Fibroblast of lung (primary cell): ENCODE data around the gene DSG2. TPM values are rescaled to one million over a fixed set of nuclear protein-coding genes. Genes with fewer than 3 reads are reported as not detected.

ENCODE experiments used
- DNase-seq, 2 donors: peaks; one replicate each; pipeline versions ENCODE4 v3.0.0 to v3.0.0-alpha.2; 2010; ENCODE audit warnings: low read depth in 2 of 2
- H2AFZ ChIP-seq: 2 replicates; pipeline ENCODE4 v1.5.1; 2012; ENCODE audit warnings: low read length, control low read depth, inconsistent platforms
- H3K27ac ChIP-seq: 2 replicates; pipeline ENCODE4 v1.5.1; 2011; ENCODE audit warnings: low read length, control low read depth; ENCODE audit not compliant: insufficient read depth
- H3K27me3 ChIP-seq: 2 replicates; pipeline ENCODE4 v1.5.1; 2011; ENCODE audit warnings: mild to moderate bottlenecking, low read length; ENCODE audit not compliant: control insufficient read depth, insufficient read depth
- H3K36me3 ChIP-seq: 2 replicates; pipeline ENCODE4 v1.5.1; 2011; ENCODE audit warnings: low read length; ENCODE audit not compliant: control insufficient read depth, insufficient read depth
- H3K4me1 ChIP-seq: 2 replicates; pipeline ENCODE4 v1.5.1; 2011; ENCODE audit warnings: low read length; ENCODE audit not compliant: control insufficient read depth, insufficient read depth; ENCODE audit errors: extremely low read depth
- H3K4me2 ChIP-seq: 2 replicates; pipeline ENCODE4 v1.5.1; 2011; ENCODE audit warnings: low read length, control low read depth; ENCODE audit not compliant: insufficient read depth; ENCODE audit errors: extremely low read depth
- H3K4me3 ChIP-seq, 4 experiments: fragments of 200-600 bp in 1 of 4; sonication (generic) in 1 of 4; replicated peaks in 1 of 4; 2 replicates each; pipeline ENCODE4 v1.5.1; 2011 to 2016; ENCODE audit warnings: low read length in 4 of 4, low read depth in 3 of 4, mild to moderate bottlenecking in 3 of 4, control low read depth in 2 of 4, inconsistent platforms in 1 of 4, mixed read lengths in 1 of 4; ENCODE audit not compliant: insufficient read depth in 1 of 4; ENCODE audit errors: control extremely low read depth in 1 of 4
- H3K79me2 ChIP-seq: 2 replicates; pipeline ENCODE4 v1.5.1; 2012; ENCODE audit warnings: mild to moderate bottlenecking, low read length, inconsistent platforms; ENCODE audit not compliant: control insufficient read depth, insufficient read depth
- H3K9ac ChIP-seq: 2 replicates; pipeline ENCODE4 v1.5.1; 2011; ENCODE audit warnings: mild to moderate bottlenecking, low read length, control low read depth; ENCODE audit not compliant: insufficient read depth
- H3K9me3 ChIP-seq: 2 replicates; pipeline ENCODE4 v1.5.1; 2012; ENCODE audit warnings: low read depth, low read length; ENCODE audit not compliant: control insufficient read depth, insufficient read depth
- H4K20me1 ChIP-seq: 2 replicates; pipeline ENCODE4 v1.5.1; 2011; ENCODE audit warnings: low read length; ENCODE audit not compliant: control insufficient read depth, insufficient read depth; ENCODE audit errors: extremely low read depth
- EZH2 ChIP-seq: IDR thresholded peaks from 2 replicates; pipeline ENCODE4 v1.5.1; 2012; ENCODE audit warnings: low read length, control low read depth, mild to moderate bottlenecking; ENCODE audit errors: missing control alignments
- polyA plus RNA-seq, 2 donors: library from polyadenylated mRNA; depleted of rRNA in 1 of 2; stranded (reverse) in 1 of 2; unstranded in 1 of 2; fragments of >200 nt; gene quantifications; 2 replicates each; pipeline ENCODE4 v1.2.1, GENCODE V29; 2011 to 2012; ENCODE audit warnings: missing spikeins in 1 of 2
- total RNA-seq: library from RNA; depleted of rRNA; stranded (reverse); fragments of >200 nt; gene quantifications from 2 replicates; pipeline ENCODE4 v1.2.1, GENCODE V29; 2014
- TF ChIP-seq, protein P1 (sequence below), 2 donors: IDR thresholded peaks in 1 of 2; conservative IDR thresholded peaks in 1 of 2; 1 replicate in 1 of 2; 2 replicates in 1 of 2; pipeline ENCODE4 v1.5.1; 2011 to 2012; ENCODE audit warnings: low read length in 2 of 2, control low read depth in 1 of 2, inconsistent platforms in 1 of 2, low read depth in 1 of 2, mild to moderate bottlenecking in 1 of 2

DSG2 gene
- total and polyA plus RNA-seq, 2 donors (not counting 1 experiment from before 2014, with no cell fraction given), result 0.33 to 1.1 TPM

DNA sequence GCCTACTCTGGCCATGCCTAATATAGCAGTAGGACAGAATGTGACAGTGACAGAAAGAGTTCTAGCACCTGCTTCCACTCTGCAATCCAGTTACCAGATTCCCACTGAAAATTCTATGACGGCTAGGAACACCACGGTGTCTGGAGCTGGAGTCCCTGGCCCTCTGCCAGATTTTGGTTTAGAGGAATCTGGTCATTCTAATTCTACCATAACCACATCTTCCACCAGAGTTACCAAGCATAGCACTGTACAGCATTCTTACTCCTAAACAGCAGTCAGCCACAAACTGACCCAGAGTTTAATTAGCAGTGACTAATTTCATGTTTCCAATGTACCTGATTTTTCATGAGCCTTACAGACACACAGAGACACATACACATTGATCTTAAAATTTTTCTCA lies 48.5 kb downstream of the DSG2 start:
- H3K4me1 ChIP-seq, result no peaks in the 10 kb centered on the region
- no peaks in the 10 kb centered on the region for H3K36me3 ChIP-seq
- H3K9me3 ChIP-seq, result no peaks in the 10 kb centered on the region
- no peak overlapping the region for H2AFZ ChIP-seq
- no peak overlapping the region for H3K4me3 ChIP-seq
- H4K20me1 ChIP-seq, result no peaks in the 10 kb centered on the region
- H3K9ac ChIP-seq, result no peak overlapping the region
- H3K4me2 ChIP-seq, result no peak overlapping the region
- TF ChIP-seq EZH2, result no peak
- TF ChIP-seq, protein P1, sequence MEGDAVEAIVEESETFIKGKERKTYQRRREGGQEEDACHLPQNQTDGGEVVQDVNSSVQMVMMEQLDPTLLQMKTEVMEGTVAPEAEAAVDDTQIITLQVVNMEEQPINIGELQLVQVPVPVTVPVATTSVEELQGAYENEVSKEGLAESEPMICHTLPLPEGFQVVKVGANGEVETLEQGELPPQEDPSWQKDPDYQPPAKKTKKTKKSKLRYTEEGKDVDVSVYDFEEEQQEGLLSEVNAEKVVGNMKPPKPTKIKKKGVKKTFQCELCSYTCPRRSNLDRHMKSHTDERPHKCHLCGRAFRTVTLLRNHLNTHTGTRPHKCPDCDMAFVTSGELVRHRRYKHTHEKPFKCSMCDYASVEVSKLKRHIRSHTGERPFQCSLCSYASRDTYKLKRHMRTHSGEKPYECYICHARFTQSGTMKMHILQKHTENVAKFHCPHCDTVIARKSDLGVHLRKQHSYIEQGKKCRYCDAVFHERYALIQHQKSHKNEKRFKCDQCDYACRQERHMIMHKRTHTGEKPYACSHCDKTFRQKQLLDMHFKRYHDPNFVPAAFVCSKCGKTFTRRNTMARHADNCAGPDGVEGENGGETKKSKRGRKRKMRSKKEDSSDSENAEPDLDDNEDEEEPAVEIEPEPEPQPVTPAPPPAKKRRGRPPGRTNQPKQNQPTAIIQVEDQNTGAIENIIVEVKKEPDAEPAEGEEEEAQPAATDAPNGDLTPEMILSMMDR (conservative IDR thresholded peaks at IDR 0.05 in 1 of 2, IDR thresholded peaks at IDR 0.05 in 1 of 2; ENCODE audit: low read depth in 1 of 2, low read length in 2 of 2), result no peak
- no peaks in the 10 kb centered on the region for H3K79me2 ChIP-seq
- DNase-seq, result peak in 1 of 2 donors; percentile 59
- H3K27me3 ChIP-seq, result no peaks in the 10 kb centered on the region
- no peak overlapping the region for H3K27ac ChIP-seq

DNA sequence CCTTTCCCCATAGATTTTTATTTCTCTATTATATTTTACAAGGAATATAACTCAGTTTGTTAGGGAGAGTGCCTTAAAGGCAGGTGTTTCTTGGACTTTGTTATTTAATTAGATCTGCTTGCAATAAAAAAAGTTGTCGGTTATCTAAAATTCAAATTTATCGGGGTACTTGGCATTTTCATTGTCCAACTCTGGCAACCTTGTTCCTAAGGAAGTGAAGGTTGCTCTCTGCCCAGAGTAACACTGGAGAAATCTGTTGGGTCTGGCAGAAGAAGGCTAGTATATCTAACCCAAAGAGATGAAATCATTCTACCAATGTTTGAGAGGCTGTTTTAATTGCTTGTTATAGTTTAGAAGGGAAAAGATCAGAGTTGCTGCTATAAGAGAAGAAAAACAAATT lies 50.9 kb downstream of the DSG2 start:
- no peak overlapping the region for H3K4me2 ChIP-seq
- no peak overlapping the region for H3K4me3 ChIP-seq
- H3K36me3 ChIP-seq, result no peaks in the 10 kb centered on the region
- no peaks in the 10 kb centered on the region for H4K20me1 ChIP-seq
- no peak overlapping the region for H3K9ac ChIP-seq
- H3K27me3 ChIP-seq, result no peaks in the 10 kb centered on the region
- H3K27ac ChIP-seq, result no peak overlapping the region
- H3K79me2 ChIP-seq, result no peaks in the 10 kb centered on the region
- no peak overlapping the region for H2AFZ ChIP-seq
- H3K9me3 ChIP-seq, result no peaks in the 10 kb centered on the region
- TF ChIP-seq, protein P1 (conservative IDR thresholded peaks at IDR 0.05 in 1 of 2, IDR thresholded peaks at IDR 0.05 in 1 of 2; ENCODE audit: low read depth in 1 of 2, low read length in 2 of 2), result no peak
- TF ChIP-seq EZH2, result no peak
- no peaks in the 10 kb centered on the region for H3K4me1 ChIP-seq
- DNase-seq, result no peak

DNA sequence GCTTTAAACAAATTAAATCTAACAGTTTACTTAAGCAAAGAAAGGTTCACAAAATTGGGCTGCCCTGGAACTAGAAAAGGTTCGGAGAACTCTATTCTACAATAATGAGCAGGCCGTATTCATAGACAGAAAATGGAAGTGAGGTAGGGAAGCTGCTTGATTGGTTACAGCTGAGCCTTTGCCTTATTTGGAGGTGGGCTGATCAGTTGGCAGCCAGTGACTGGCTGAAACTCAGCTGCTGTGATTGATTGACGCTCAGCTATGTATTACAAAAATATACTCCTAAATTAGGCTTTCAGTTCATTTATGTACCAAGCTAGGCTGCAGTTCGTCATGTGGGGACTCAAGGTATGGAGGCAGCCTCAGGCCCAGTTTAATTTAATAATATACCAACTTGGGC lies 51.4 kb downstream of the DSG2 start:
- H3K27ac ChIP-seq, result no peak overlapping the region
- no peak overlapping the region for H3K4me2 ChIP-seq
- no peak overlapping the region for H3K9ac ChIP-seq
- DNase-seq, result no peak
- no peaks in the 10 kb centered on the region for H3K9me3 ChIP-seq
- no peaks in the 10 kb centered on the region for H3K27me3 ChIP-seq
- H3K79me2 ChIP-seq, result no peaks in the 10 kb centered on the region
- no peak overlapping the region for H3K4me3 ChIP-seq
- TF ChIP-seq, protein P1 (conservative IDR thresholded peaks at IDR 0.05 in 1 of 2, IDR thresholded peaks at IDR 0.05 in 1 of 2; ENCODE audit: low read depth in 1 of 2, low read length in 2 of 2), result no peak
- no peak for TF ChIP-seq EZH2
- no peak overlapping the region for H2AFZ ChIP-seq
- no peaks in the 10 kb centered on the region for H3K4me1 ChIP-seq
- H3K36me3 ChIP-seq, result no peaks in the 10 kb centered on the region
- H4K20me1 ChIP-seq, result no peaks in the 10 kb centered on the region
